Mammary epithelial cell (primary cell): Measurements from ENCODE around the gene STK38.

Source experiments
- EZH2 ChIP-seq: IDR thresholded peaks from 2 replicates; pipeline ENCODE4 v1.6.1; 2012; ENCODE audit warnings: low read length, inconsistent platforms, borderline replicate concordance
- TF ChIP-seq, protein P1 (sequence below), 2 donors: IDR thresholded peaks in 1 of 2; conservative IDR thresholded peaks in 1 of 2; 2 replicates each; pipeline ENCODE4 v1.5.1; 2011 to 2012; ENCODE audit warnings: inconsistent platforms in 2 of 2, low read length in 2 of 2, mild to moderate bottlenecking in 2 of 2, control low read depth in 1 of 2, low read depth in 1 of 2; ENCODE audit not compliant: insufficient read depth in 1 of 2; ENCODE audit errors: extremely low read depth in 1 of 2

DNA sequence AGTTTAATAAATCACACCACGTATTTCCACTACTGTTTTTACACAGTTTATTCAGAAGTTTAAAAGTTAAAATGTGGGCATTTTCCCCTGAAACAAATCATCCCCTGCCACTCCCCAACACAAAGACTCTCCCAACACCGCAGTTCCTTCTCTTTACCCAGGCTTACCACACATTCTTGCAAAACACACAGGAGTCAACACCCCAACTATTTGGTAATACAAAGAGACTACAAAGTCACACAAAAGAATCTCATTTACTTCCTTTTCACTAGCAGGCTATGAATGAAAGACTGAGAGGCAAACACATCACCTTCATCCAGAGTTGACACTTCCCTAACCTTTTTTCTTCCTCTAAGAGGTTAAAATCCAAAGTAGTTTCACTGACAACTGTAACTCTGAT lies 53.4 kb downstream of the STK38 start:
- TF ChIP-seq, protein P1, sequence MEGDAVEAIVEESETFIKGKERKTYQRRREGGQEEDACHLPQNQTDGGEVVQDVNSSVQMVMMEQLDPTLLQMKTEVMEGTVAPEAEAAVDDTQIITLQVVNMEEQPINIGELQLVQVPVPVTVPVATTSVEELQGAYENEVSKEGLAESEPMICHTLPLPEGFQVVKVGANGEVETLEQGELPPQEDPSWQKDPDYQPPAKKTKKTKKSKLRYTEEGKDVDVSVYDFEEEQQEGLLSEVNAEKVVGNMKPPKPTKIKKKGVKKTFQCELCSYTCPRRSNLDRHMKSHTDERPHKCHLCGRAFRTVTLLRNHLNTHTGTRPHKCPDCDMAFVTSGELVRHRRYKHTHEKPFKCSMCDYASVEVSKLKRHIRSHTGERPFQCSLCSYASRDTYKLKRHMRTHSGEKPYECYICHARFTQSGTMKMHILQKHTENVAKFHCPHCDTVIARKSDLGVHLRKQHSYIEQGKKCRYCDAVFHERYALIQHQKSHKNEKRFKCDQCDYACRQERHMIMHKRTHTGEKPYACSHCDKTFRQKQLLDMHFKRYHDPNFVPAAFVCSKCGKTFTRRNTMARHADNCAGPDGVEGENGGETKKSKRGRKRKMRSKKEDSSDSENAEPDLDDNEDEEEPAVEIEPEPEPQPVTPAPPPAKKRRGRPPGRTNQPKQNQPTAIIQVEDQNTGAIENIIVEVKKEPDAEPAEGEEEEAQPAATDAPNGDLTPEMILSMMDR (conservative IDR thresholded peaks at IDR 0.05 in 1 of 2, IDR thresholded peaks at IDR 0.05 in 1 of 2; ENCODE audit: extremely low read depth in 1 of 2, insufficient read depth in 1 of 2, low read depth in 1 of 2, low read length in 2 of 2): no peak
- TF ChIP-seq EZH2: no peak
